T-helper 9 cell (primary cell): ENCODE data around the gene GRIK1.

Experiments used
- DNase-seq: peaks from one replicate; pipeline ENCODE4 v3.0.0-alpha.2; 2020

The GRIK1 gene

DNA sequence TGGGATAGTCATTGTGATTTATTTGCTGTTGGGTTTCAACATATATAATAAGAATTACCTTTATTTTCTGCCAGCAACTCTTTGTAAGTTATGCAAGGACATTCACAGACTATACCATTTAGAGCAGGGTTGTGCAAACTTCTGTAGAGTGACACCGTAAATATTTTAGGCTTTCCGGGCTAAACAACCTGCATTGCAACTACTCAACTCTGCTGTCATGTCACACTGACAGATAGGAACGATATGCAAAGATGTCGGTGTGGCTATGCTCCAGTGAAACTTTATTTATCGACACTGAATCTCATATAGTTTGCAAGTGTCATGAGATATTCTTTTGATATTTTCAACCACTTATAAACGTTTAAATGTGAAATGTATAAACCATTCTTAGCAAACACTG is 430.7 kb downstream of the GRIK1 start:
- no peak for DNase-seq

DNA sequence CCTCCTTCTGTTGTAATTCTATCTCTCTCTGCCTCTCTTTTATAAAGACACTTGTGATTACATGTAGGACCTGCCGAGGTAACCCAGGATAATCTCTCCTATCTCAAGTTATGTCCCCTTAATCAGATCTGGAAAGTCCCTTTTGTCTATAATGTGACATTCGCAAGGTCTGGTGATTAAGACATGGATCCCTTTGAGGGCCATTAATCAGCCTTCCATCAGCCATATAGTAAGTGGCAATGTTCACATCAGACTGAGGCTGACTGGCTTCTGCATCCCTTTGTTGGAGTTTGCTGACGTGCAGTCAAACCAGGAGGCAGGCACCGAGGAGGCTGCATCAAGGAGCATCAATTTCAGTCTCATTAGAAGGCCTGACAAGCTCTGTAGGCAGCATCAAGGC is 431.5 kb downstream of the GRIK1 start:
- DNase-seq: no peak

DNA sequence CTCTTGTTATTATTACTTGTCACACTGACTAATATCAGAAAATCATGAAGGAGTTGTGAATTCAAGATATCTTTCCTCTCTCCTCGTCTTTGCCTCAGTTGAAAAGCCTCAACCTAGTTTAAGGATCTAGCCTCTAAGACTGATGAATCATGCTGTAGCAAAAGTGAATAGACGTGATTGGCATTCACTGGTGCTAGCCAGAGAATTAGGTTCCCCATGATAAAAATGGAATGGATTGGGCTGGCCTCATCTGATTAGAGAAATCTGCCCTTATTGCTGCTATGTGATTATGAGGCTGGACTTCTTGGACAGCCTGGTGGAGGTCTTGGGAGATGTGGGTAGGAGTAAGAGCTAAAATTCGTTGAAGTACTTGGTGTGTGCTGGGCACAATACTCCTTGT is 432.8 kb downstream of the GRIK1 start:
- no peak for DNase-seq

DNA sequence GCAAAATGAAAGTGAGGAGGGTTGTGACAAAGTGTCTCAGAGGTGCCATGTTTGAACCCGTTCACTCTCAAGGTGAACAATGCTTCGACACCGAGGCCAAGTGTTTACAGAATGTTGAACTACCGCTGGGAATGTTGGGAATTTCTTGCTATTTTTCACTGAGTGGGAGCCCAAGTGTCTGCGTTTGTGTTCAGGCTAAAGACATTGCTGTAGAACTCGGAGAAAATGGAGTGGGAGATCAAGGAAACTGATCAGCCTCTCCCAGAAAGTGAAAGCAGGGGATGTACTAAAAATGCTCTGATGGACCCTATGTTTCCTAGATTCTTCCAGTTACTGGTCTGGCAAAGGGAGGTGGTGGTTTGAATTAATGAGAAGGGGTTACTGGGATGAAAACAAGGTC is 433.6 kb downstream of the GRIK1 start:
- no peak for DNase-seq

DNA sequence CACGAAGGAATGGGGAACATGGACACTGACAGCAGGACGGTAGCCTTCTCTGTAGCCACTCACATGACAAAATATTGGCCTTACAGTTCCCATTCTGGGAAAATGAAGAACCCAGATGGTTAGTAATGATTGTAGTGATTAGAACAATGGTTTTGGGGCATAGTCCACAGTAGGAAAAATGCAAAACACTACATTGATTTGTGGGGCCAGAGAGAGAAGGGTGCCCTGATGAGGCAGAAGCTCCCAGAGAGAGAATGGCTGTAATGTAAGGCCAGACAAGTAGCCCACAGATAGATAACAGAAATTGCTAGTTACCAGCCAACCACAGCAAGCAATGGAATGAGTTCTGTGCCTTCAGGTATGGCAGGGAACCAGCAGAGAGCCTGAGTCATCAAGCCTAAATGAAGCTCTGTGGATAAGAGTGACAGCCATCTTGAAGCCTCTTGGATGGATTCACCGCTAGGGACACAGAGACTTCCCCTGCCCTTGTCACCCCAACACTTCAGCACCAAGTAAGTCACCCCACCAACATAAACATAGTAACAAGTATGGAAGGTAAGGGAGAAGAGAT is 435.0 kb downstream of the GRIK1 start:
- no peak for DNase-seq

DNA sequence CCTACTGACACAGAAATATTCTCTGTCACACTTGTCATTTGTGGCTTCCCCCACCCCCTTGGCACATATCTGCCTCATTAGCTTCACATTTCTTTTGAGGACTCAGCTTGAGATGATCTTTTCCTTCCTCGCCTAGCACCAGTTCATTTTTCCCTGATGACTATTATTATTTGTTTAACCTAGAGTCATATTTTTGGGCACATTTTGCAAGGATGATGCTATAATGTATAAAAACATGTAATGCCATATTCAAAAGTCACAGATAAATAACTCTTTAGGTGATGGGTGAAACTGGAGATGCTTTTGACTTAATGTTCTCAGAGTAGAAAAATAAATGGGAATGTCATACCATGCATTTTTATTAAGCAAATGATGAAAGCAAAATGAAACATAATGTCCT is 438.3 kb downstream of the GRIK1 start:
- DNase-seq: no peak

DNA sequence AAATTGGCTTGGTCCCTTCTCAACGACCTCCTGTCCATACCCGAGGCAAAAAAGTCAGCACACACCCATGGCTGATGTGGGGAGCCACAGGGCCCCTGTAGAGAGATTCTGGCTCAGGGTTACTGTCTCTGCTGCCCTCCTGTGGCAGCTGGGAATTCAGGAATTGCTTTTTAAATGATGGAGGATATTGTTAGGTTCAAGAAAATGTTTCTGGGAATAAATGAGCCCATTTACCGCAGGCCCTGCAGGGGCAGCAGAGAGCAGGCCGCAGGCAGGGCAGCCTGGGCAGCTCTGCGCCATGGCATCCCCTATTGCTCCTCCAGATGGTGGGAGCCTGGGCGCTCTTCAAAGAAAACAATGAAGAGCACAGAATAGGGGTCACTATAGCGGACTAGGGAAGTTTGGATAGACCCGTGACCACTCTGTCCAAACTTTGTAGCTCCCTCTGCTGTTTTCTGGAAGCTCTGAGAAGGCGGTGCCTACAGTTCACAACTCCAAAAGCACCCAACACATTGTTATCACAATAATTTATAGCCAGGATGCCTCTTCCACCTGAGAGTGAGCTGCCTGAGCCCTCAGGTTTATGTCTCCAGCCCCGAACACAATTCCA is 440.0 kb downstream of the GRIK1 start:
- DNase-seq: no peak

DNA sequence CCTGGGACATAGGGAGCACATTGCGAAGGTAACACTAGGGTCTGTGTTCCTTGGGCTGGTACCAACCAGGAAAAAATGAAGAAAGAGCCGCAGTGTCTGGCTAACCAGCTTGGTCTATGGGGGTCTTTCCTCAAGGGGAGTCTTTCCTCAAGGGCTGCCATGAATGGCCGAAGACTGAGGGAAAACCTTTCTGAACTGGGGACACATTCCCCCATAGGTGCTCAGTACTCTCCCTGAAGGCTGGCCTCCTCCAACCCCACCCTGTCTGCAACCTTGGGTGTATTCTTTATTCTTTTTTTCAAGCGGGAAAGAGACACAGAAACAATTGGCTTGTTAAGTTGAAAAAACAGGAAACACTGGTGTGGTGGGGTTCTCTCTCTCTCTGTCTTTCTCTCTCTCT is 440.6 kb downstream of the GRIK1 start:
- no peak for DNase-seq

DNA sequence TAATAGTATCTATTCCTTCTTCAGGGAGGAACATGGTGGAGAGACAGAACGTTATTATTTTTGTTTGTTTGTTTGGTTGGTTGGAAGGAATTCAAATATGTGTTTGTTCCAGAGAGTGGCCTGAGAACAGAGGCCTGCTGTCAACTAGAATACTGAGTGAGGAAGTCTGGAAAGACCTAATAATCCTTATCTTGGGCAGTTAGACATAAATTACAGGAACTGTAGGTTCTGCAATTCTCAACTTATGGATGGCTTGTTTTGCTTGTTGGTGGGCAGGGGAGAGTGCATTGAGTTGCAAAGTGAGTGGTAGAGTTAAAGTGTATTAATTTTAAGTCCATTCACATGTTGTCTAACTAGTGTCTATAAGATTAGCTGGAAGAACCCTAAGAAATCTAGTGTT is 443.5 kb downstream of the GRIK1 start:
- no peak for DNase-seq

DNA sequence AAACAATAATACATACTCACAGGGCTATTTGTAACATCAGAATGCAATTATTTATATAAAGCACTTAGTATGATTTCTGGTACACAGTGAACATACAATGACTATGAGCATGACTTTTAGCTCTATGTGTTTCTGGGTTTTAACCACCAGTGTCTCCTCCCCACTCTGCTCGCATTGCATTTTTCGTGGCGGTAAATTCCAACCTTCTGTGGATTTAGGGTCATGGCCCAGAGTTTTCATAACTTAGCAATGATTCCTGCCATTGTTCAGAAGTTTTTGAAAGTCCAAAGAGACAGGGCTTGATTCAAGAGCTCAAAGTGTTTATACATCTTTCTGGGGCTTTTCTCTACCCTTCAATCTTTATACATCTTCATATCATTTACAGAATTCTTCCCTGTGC is 449.8 kb downstream of the GRIK1 start:
- no peak for DNase-seq

DNA sequence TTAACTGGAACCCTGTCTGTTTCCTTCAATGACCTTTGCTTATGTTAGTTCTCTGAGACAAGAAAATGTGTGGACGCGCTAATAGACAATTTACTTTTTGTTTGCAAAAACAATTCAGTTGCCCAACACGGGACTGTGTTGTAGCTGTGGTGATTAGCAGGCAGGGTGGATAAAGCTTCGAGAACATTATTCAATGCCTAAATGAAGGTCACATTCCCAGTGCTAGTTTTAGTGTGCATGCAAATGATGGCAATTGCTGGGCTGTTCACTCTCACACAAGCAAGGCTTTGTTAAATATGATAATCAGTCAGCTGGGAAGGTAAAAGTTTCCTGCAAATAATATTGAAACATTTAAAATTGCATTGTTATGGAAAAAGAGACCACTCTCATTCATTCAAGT is 452.6 kb downstream of the GRIK1 start:
- DNase-seq: no peak
